HepG2 (cell line): Measurements from ENCODE around the gene NHSL1. TPM values are rescaled to one million over a fixed set of nuclear protein-coding genes. Genes with fewer than 3 reads are reported as not detected.
A peak's percentile ranks its signal among the peaks of the same experiment; 100 is the strongest.

Experiments
- AHR ChIP-seq: IDR thresholded peaks from 2 replicates; pipeline ENCODE4 v1.6.1; 2018; ENCODE audit warnings: missing genetic modification reagents, missing compliant biosample characterization
- AKAP8 ChIP-seq: sonication (generic); formaldehyde crosslinking; IDR thresholded peaks from 2 replicates; pipeline ENCODE4 v1.5.1; 2020; ENCODE audit warnings: mild to moderate bottlenecking, missing genetic modification reagents
- DMAP1 ChIP-seq: IDR thresholded peaks from 2 replicates; pipeline ENCODE4 v1.6.1; 2016
- FOXP4 ChIP-seq: sonication (generic); formaldehyde crosslinking; IDR thresholded peaks from 2 replicates; pipeline ENCODE4 v1.4.0; 2020; ENCODE audit warnings: missing genetic modification reagents
- HNRNPH1 ChIP-seq: fragments of 200-400 bp; formaldehyde crosslinking; optimal IDR thresholded peaks from 2 replicates; pipeline ENCODE3; 2017; ENCODE audit warnings: mild to moderate bottlenecking, low read depth, low read length
- KDM5B ChIP-seq: sonication (generic); formaldehyde crosslinking; IDR thresholded peaks from 2 replicates; pipeline ENCODE4 v1.4.0; 2020; ENCODE audit warnings: missing genetic modification reagents, mild to moderate bottlenecking, borderline replicate concordance
- KLF15 ChIP-seq: sonication (generic); formaldehyde crosslinking; IDR thresholded peaks from 2 replicates; pipeline ENCODE4 v1.8.1; 2023; ENCODE audit warnings: borderline replicate concordance, mild to moderate bottlenecking, inconsistent platforms, missing genetic modification reagents, mixed read lengths
- MTA1 ChIP-seq: sonication (generic); formaldehyde crosslinking; IDR thresholded peaks from 2 replicates; pipeline ENCODE4 v1.4.0; 2020; ENCODE audit warnings: missing genetic modification reagents, mild to moderate bottlenecking, borderline replicate concordance
- POLR2G ChIP-seq: fragments of 200-400 bp; formaldehyde crosslinking; IDR thresholded peaks from 2 replicates; pipeline ENCODE4 v1.6.1; 2018; ENCODE audit warnings: mild to moderate bottlenecking, low read depth, low read length, moderate library complexity
- RBM22 ChIP-seq: fragments of 200-400 bp; formaldehyde crosslinking; optimal IDR thresholded peaks from 2 replicates; pipeline ENCODE3; 2017; ENCODE audit warnings: mild to moderate bottlenecking, low read length, moderate library complexity
- RXRB ChIP-seq: IDR thresholded peaks from 2 replicates; pipeline ENCODE4 v1.6.1; 2016; ENCODE audit warnings: borderline replicate concordance, missing genetic modification reagents, missing compliant biosample characterization
- SETDB1 ChIP-seq: sonication (generic); formaldehyde crosslinking; IDR thresholded peaks from 2 replicates; pipeline ENCODE4 v1.5.1; 2020; ENCODE audit warnings: missing genetic modification reagents, mild to moderate bottlenecking, borderline replicate concordance
- SMAD3 ChIP-seq: sonication (generic); formaldehyde crosslinking; IDR thresholded peaks from 2 replicates; pipeline ENCODE4 v1.4.0; 2020; ENCODE audit warnings: missing genetic modification reagents
- SMARCC2 ChIP-seq: fragments of 450-650 bp; IDR thresholded peaks from 2 replicates; pipeline ENCODE4 v1.6.1; 2017; ENCODE audit warnings: antibody characterized with exemption, mild to moderate bottlenecking
- SUZ12 ChIP-seq: fragments of 150-350 bp; IDR thresholded peaks from 2 replicates; pipeline ENCODE4 v1.6.1; 2014; ENCODE audit warnings: low read depth, low read length
- XRCC5 ChIP-seq: fragments of 200-400 bp; formaldehyde crosslinking; optimal IDR thresholded peaks from 2 replicates; pipeline ENCODE3; 2017; ENCODE audit warnings: mild to moderate bottlenecking, low read length
- ZBTB33 ChIP-seq: sonication (generic); formaldehyde crosslinking; IDR thresholded peaks from 2 replicates; pipeline ENCODE4 v1.4.0; 2020; ENCODE audit warnings: missing genetic modification reagents
- ZFP82 ChIP-seq: sonication (generic); formaldehyde crosslinking; IDR thresholded peaks from 2 replicates; pipeline ENCODE4 v1.5.1; 2020; ENCODE audit warnings: mild to moderate bottlenecking, missing genetic modification reagents, borderline replicate concordance
- ZFYVE20 ChIP-seq: sonication (generic); formaldehyde crosslinking; IDR thresholded peaks from 2 replicates; pipeline ENCODE4 v1.8.0; 2023; ENCODE audit warnings: low read depth, mild to moderate bottlenecking, moderate library complexity, missing genetic modification reagents, borderline replicate concordance
- ZNF263 ChIP-seq: sonication (generic); formaldehyde crosslinking; IDR thresholded peaks from 2 replicates; pipeline ENCODE4 v1.4.0; 2020; ENCODE audit warnings: missing genetic modification reagents
- ZNF350 ChIP-seq: sonication (generic); formaldehyde crosslinking; IDR thresholded peaks from 2 replicates; pipeline ENCODE4 v1.4.0; 2020; ENCODE audit warnings: mild to moderate bottlenecking, low read depth, missing genetic modification reagents, borderline replicate concordance
- ZNF562 ChIP-seq: sonication (generic); formaldehyde crosslinking; IDR thresholded peaks from 2 replicates; pipeline ENCODE4 v1.8.0; 2022; ENCODE audit warnings: missing genetic modification reagents, borderline replicate concordance
- ZNF574 ChIP-seq: sonication (generic); formaldehyde crosslinking; IDR thresholded peaks from 2 replicates; pipeline ENCODE4 v1.4.0; 2020; ENCODE audit warnings: missing genetic modification reagents
- ZNF768 ChIP-seq: sonication (generic); formaldehyde crosslinking; IDR thresholded peaks from 2 replicates; pipeline ENCODE4 v1.4.0; 2020; ENCODE audit warnings: missing genetic modification reagents
- polyA plus RNA-seq, 8 experiments: library from polyadenylated mRNA; depleted of rRNA in 3 of 8; stranded (reverse) in 7 of 8; unstranded in 1 of 8; fragments of >200 nt; fragmentation: Illumina TruSeq in 4 of 8; extraction: Trizol in 4 of 8; gene quantifications; 2 replicates each; pipeline versions ENCODE4 v1.2.1 to v1.2.3, GENCODE V29; 2011 to 2016; ENCODE audit warnings: low read depth in 4 of 8, missing spikeins in 1 of 8, mixed read lengths in 1 of 8; ENCODE audit not compliant: insufficient read depth in 1 of 8
- total RNA-seq, 5 experiments: library from RNA; depleted of rRNA; stranded (reverse); fragments of >200 nt; fragmentation: Illumina TruSeq; extraction: Trizol; gene quantifications; 2 replicates each; pipeline ENCODE4 v1.2.3, GENCODE V29; 2016; ENCODE audit warnings: low read depth in 1 of 5

The NHSL1 gene
- total and polyA plus RNA-seq, 2 of the 13 experiments (the other 11 are each of a cell fraction or from before 2014, with no cell fraction given) = 24.9 to 53.6 TPM

- peak; percentile 89 for TF ChIP-seq FOXP4
- TF ChIP-seq SUZ12 = no peak
- TF ChIP-seq AHR (CRISPR knock-in tag) = no peak
- peak; percentile 59 for TF ChIP-seq ZNF574 (CRISPR knock-in tag)
- TF ChIP-seq RXRB (CRISPR knock-in tag) = peak; percentile 89
- TF ChIP-seq POLR2G = peak; percentile 71
- TF ChIP-seq ZBTB33 (CRISPR knock-in tag) = peak; percentile 69; the same call in 1 of the 2 replicates
- TF ChIP-seq AKAP8 (CRISPR knock-in tag) = 0 out of 2 replicates have a peak, but pooled peaks have one; percentile 2
- peak; percentile 27; the same call in 1 of the 2 replicates for TF ChIP-seq KDM5B
- peak; percentile 57; the same call in 1 of the 2 replicates for TF ChIP-seq ZNF350 (CRISPR knock-in tag)
- TF ChIP-seq MTA1 (CRISPR knock-in tag) = peak; percentile 85
- TF ChIP-seq ZNF263 (CRISPR knock-in tag) = 0 out of 2 replicates have a peak, but pooled peaks have one; percentile 22
- no peak for TF ChIP-seq ZNF562 (CRISPR knock-in tag)
- peak; percentile 85; the same call in 1 of the 2 replicates for TF ChIP-seq SMAD3 (CRISPR knock-in tag)
- TF ChIP-seq DMAP1 (CRISPR knock-in tag) = peak; percentile 80; the same call in 1 of the 2 replicates
- no peak for TF ChIP-seq XRCC5
- TF ChIP-seq ZNF768 (CRISPR knock-in tag) = no peak
- no peak for TF ChIP-seq SETDB1 (CRISPR knock-in tag)
- no peak for TF ChIP-seq KLF15
- peak; percentile 65; the same call in 1 of the 2 replicates for TF ChIP-seq SMARCC2
- no peak for TF ChIP-seq RBM22
- TF ChIP-seq ZFYVE20 (CRISPR knock-in tag) = no peak
- no peak for TF ChIP-seq HNRNPH1
- no peak for TF ChIP-seq ZFP82 (CRISPR knock-in tag)
Observed at GRCh38 chr6:138503881-138504680, 4.8 kb upstream of the NHSL1 start (continued).
